HepG2 (cell line): Measurements from ENCODE around the gene CD244. TPM values are rescaled to one million over a fixed set of nuclear protein-coding genes. Genes with fewer than 3 reads are reported as not detected.
"Not testable (repeated sequence)": the region's sequence is repeated elsewhere in the genome, so short reads cannot be mapped to it uniquely, and the experiment has no call there.

ENCODE experiments used
- ATAC-seq: fragments of 200-7000 bp; cut with Tn5 transposase; 3 replicates; pipeline ENCODE4 v1.9.1; 2020; ENCODE audit warnings: mild to moderate bottlenecking, moderate library complexity
- BruUV-seq: library from RNA; stranded (reverse); fragments of 400-500 nt; replicated peaks from 2 replicates; lab custom pipeline; 2021; lab: Mats Ljungman, UMichigan
- CTCF ChIA-PET: fragments of 300-600 bp; formaldehyde crosslinking; extraction: SDS; loops from one replicate; lab custom pipeline; 2021; ENCODE audit warnings: low total read pairs, inconsistent platforms, low intra/inter-chr PET ratio; lab: Yijun Ruan, JAX
- POLR2A ChIA-PET: fragments of 350-600 bp; sonication (Branson Sonifier 250); formaldehyde crosslinking; loops from one replicate; lab custom pipeline; 2020; ENCODE audit warnings: antibody characterized with exemption, inconsistent platforms; lab: Yijun Ruan, JAX
- DNase-seq: peaks from one replicate; pipeline ENCODE4 v3.0.0-alpha.2; 2015; ENCODE audit warnings: low spot score
- FAIRE-seq: peaks from 3 replicates; lab custom pipeline; 2011; peaks lifted over from hg19 to GRCh38; lab: Jason Lieb, UNC
- H2AFZ ChIP-seq: one replicate; pipeline ENCODE4 v1.6.1; 2011; ENCODE audit warnings: low read length, inconsistent platforms
- H3K27ac ChIP-seq: fragments of 300-600 bp; 3 replicates; pipeline ENCODE4 v1.8.0; 2011; ENCODE audit warnings: mixed run types, mild to moderate bottlenecking, mixed read lengths, low read length, inconsistent platforms; ENCODE audit not compliant: insufficient read depth; ENCODE audit errors: extremely low read length
- H3K27me3 ChIP-seq, 2 experiments: fragments of 200-600 bp in 1 of 2; 2 replicates in 1 of 2; 3 replicates in 1 of 2; pipeline versions ENCODE4 v1.6.0 to v1.8.0; 2011; ENCODE audit warnings: low read length in 2 of 2, mild to moderate bottlenecking in 2 of 2, moderate library complexity in 2 of 2, inconsistent platforms in 1 of 2; ENCODE audit not compliant: insufficient read depth in 2 of 2, control insufficient read depth in 1 of 2
- H3K36me3 ChIP-seq, 2 experiments: fragments of 200-600 bp in 1 of 2; replicated peaks in 1 of 2; 2 replicates in 1 of 2; 3 replicates in 1 of 2; pipeline versions ENCODE4 v1.5.1 to v1.8.0; 2011; ENCODE audit warnings: low read length in 2 of 2, inconsistent platforms in 1 of 2; ENCODE audit not compliant: insufficient read depth in 2 of 2, control insufficient read depth in 1 of 2
- H3K4me1 ChIP-seq: 2 replicates; pipeline ENCODE4 v1.5.1; 2012; ENCODE audit warnings: low read length, inconsistent platforms; ENCODE audit not compliant: insufficient read depth
- H3K4me2 ChIP-seq: 2 replicates; pipeline ENCODE4 v1.6.0; 2011; ENCODE audit warnings: low read depth, low read length, inconsistent platforms
- H3K4me3 ChIP-seq, 3 experiments: fragments of 200-600 bp in 1 of 3; sonication (generic), shearing (Covaris generic) in 1 of 3; replicated peaks in 1 of 3; 2 replicates each; pipeline ENCODE4 v1.5.1; 2011 to 2016; ENCODE audit warnings: low read length in 3 of 3, inconsistent platforms in 2 of 3, low read depth in 2 of 3, mild to moderate bottlenecking in 2 of 3, control low read depth in 1 of 3, mixed read lengths in 1 of 3; ENCODE audit not compliant: insufficient read depth in 1 of 3
- H3K79me2 ChIP-seq: one replicate; pipeline ENCODE4 v1.6.1; 2011; ENCODE audit warnings: low read length, inconsistent platforms; ENCODE audit not compliant: insufficient read depth
- H3K9ac ChIP-seq: 2 replicates; pipeline ENCODE4 v1.6.0; 2011; ENCODE audit warnings: mild to moderate bottlenecking, low read depth, low read length, inconsistent platforms; ENCODE audit not compliant: insufficient read depth
- H3K9me3 ChIP-seq: 2 replicates; pipeline ENCODE4 v1.5.1; 2012; ENCODE audit warnings: mild to moderate bottlenecking, low read length
- H4K20me1 ChIP-seq: 2 replicates; pipeline ENCODE4 v1.6.0; 2011; ENCODE audit warnings: inconsistent platforms, mild to moderate bottlenecking, low read length, moderate library complexity; ENCODE audit not compliant: insufficient read depth
- NFE2L2 ChIP-seq: fragments of 150-350 bp; IDR thresholded peaks from 2 replicates; pipeline ENCODE4 v1.6.1; 2014; ENCODE audit warnings: low read length
- RBM39 ChIP-seq: fragments of 200-400 bp; formaldehyde crosslinking; IDR thresholded peaks from one replicate; pipeline ENCODE4 v1.6.1; 2018; ENCODE audit warnings: antibody characterized with exemption, mild to moderate bottlenecking, low read depth, low read length; ENCODE audit not compliant: poor library complexity, severe bottlenecking
- WGBS: methylation state at CpG from one replicate; pipeline ENCODE4 v1.1.6; 2017; ENCODE audit warnings: low lambda C conversion rate; 5-methylcytosine and 5-hydroxymethylcytosine counted together
- in situ Hi-C: cut with HindIII; loops from 2 replicates; pipeline ENCODE4 v1.10.0; 2017; ENCODE audit warnings: low pct_unique_long_range_greater_than_20kb; ENCODE audit not compliant: extremely low pct_ligation_motif_present
- intact Hi-C: fragments of 100-400 bp; cut with micrococcal nuclease; formaldehyde crosslinking; loops from one replicate; pipeline ENCODE4 v1.10.0; 2022; ENCODE audit not compliant: unreplicated experiment
- polyA plus RNA-seq, 8 experiments: library from polyadenylated mRNA; depleted of rRNA in 3 of 8; stranded (reverse) in 7 of 8; unstranded in 1 of 8; fragments of >200 nt; fragmentation: Illumina TruSeq in 4 of 8; extraction: Trizol in 4 of 8; gene quantifications; 2 replicates each; pipeline versions ENCODE4 v1.2.1 to v1.2.3, GENCODE V29; 2011 to 2016; ENCODE audit warnings: low read depth in 4 of 8, missing spikeins in 1 of 8, mixed read lengths in 1 of 8; ENCODE audit not compliant: insufficient read depth in 1 of 8
- total RNA-seq, 5 experiments: library from RNA; depleted of rRNA; stranded (reverse); fragments of >200 nt; fragmentation: Illumina TruSeq; extraction: Trizol; gene quantifications; 2 replicates each; pipeline ENCODE4 v1.2.3, GENCODE V29; 2016; ENCODE audit warnings: low read depth in 1 of 5

CD244 gene
- total and polyA plus RNA-seq, 2 of the 13 experiments (the other 11 are each of a cell fraction or from before 2014, with no cell fraction given) = 0.09 TPM; not detected in 1

DNA sequence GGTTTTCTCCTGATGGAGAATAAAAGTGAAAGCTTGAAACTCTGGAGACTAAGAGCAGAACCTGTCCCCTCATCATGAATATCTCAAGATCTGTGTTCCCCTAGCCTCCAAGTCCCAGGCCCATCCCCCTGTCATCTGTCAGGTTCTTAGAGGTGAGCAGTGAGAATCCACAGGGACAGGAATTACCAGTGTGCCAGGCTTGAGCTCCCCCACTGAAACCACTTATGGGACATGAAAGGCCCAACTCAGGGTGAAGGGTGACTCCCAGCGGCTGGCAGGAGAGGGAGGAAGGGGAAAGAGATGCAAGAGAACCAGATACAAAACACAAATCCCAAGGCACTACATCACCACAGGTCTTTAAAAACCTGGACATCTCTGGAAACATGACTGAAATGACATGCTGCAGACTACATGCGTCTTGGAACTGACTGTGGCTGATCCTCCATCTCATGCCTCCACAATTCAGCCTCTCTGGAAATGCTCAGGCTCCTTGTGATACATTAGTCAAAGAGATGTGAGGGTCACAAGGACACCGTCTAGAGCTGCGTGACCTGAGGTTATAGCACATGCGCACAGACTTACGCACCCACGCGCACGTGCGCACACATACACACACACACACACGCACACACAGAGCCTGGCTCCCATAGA is 73.5 kb downstream of the CD244 start:
- no TSS peak for BruUV-seq
- intact Hi-C loops (no loop called here), in situ Hi-C loops (no loop called here)
- no peaks in the 10 kb centered on the region for H3K36me3 ChIP-seq
- H3K4me1 ChIP-seq = no peaks in the 10 kb centered on the region
- POLR2A ChIA-PET = no interaction called here
- H3K79me2 ChIP-seq = no peaks in the 10 kb centered on the region
- no peak for FAIRE-seq
- H3K27me3 ChIP-seq = no peaks in the 10 kb centered on the region
- TF ChIP-seq NFE2L2 = no peak
- TF ChIP-seq RBM39 = no peak
- H4K20me1 ChIP-seq = no peaks in the 10 kb centered on the region
- no peaks in the 10 kb centered on the region for H3K9me3 ChIP-seq
- H3K4me3 ChIP-seq = no peak overlapping the region
- H3K9ac ChIP-seq = no peak overlapping the region
- no peak for ATAC-seq
- CTCF ChIA-PET = no interaction called here
- no peak overlapping the region for H3K4me2 ChIP-seq
- H3K27ac ChIP-seq = no peak overlapping the region
- 77% methylated on average over 11 of the region's 11 CpGs for WGBS
- DNase-seq = no peak
- no peak overlapping the region for H2AFZ ChIP-seq

DNA sequence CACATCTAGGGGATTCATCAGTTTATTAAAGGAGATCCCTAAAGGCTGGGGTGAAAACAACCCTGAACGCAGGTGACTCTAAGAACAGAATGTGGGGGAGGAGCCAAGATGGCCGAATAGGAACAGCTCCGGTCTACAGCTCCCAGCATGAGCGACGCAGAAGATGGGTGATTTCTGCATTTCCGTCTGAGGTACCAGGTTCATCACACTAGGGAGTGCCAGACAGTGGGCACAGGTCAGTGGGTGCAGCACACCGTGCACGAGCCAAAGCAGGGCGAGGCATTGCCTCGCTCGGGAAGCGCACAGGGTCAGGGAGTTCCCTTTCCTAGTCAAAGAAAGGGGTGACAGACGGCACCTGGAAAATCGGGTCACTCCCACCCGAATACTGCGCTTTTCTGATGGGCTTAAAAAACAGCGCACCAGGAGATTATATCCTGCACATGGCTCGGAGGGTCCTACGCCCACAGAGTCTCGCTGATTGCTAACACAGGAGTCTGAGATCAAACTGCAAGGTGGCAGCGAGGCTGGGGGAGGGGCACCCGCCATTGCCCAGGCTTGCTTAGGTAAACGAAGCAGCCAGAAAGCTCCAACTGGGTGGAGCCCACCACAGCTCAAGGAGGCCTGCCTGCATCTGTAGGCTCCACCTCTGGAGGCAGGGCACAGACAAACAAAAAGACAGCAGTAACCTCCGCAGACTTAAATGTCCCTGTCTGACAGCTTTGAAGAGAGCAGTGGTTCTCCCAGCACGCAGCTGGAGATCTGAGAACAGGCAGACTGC is 79.5 kb downstream of the CD244 start:
- intact Hi-C loops = not testable (repeated sequence)
- 57% methylated on average over 13 of the region's 25 CpGs for WGBS

More for the DNA sequence above, 79.5 kb downstream of the CD244 start:
- H3K4me3 ChIP-seq, H3K4me1 ChIP-seq, POLR2A ChIA-PET, H3K79me2 ChIP-seq, BruUV-seq, H3K27me3 ChIP-seq, H3K27ac ChIP-seq, H3K4me2 ChIP-seq, CTCF ChIA-PET, ATAC-seq, H3K9ac ChIP-seq, FAIRE-seq, DNase-seq, in situ Hi-C loops, H4K20me1 ChIP-seq, H2AFZ ChIP-seq, H3K36me3 ChIP-seq, H3K9me3 ChIP-seq: not testable (repeated sequence)
